Thyroid gland (tissue), 4 donors: ENCODE results near the gene PELI1. TPM values are rescaled to one million over a fixed set of nuclear protein-coding genes. Genes with fewer than 3 reads are reported as not detected.

ENCODE experiments used
- DNase-seq, 2 donors: peaks; one replicate each; pipeline ENCODE4 v3.0.0-alpha.2; 2019
- H3K27ac ChIP-seq, 3 donors: fragments of 200-600 bp; sonication (generic); 1 replicate in 2 of 3; 2 replicates in 1 of 3; pipeline ENCODE4 v1.5.1; 2016 to 2019; ENCODE audit warnings: mild to moderate bottlenecking in 1 of 3, moderate library complexity in 1 of 3
- H3K27me3 ChIP-seq: fragments of 200-600 bp; sonication (generic); one replicate; pipeline ENCODE4 v1.5.1; 2019
- H3K36me3 ChIP-seq, 2 donors: fragments of 200-600 bp; sonication (generic); one replicate each; pipeline ENCODE4 v1.5.1; 2016 to 2019
- H3K4me1 ChIP-seq, 2 donors: fragments of 200-600 bp; sonication (generic); one replicate each; pipeline ENCODE4 v1.5.1; 2017 to 2019
- H3K4me3 ChIP-seq, 3 donors: fragments of 200-600 bp; sonication (generic); replicated peaks in 1 of 3; 1 replicate in 2 of 3; 2 replicates in 1 of 3; pipeline ENCODE4 v1.5.1; 2016; ENCODE audit warnings: mild to moderate bottlenecking in 1 of 3
- H3K9me3 ChIP-seq: fragments of 200-600 bp; sonication (generic); one replicate; pipeline ENCODE4 v1.5.1; 2017
- POLR2A ChIP-seq, 2 donors: fragments of 450-650 bp; IDR thresholded peaks; one replicate each; pipeline ENCODE4 v1.6.1; 2017; ENCODE audit warnings: antibody characterized with exemption in 2 of 2, mild to moderate bottlenecking in 2 of 2, moderate library complexity in 1 of 2
- WGBS, 2 donors: methylation state at CpG; one replicate each; pipeline ENCODE4 v1.1.5; 2017; 5-methylcytosine and 5-hydroxymethylcytosine counted together
- intact Hi-C: fragments of 100-400 bp; cut with DNase I; formaldehyde crosslinking; loops from one replicate; pipeline ENCODE4 v1.15.1; 2023
- total RNA-seq, 4 donors: library from RNA; depleted of rRNA; stranded (reverse); fragments of >200 nt; gene quantifications; one replicate each; pipeline ENCODE4 v1.2.3, GENCODE V29; 2016
- TF ChIP-seq, protein P1 (sequence below), 6 experiments: fragments of 200-600 bp in 3 of 6; fragments of 450-650 bp in 3 of 6; sonication (generic) in 3 of 6; IDR thresholded peaks; one replicate each; pipeline ENCODE4 v1.5.1; 2016 to 2019; ENCODE audit warnings: antibody characterized with exemption in 6 of 6, mild to moderate bottlenecking in 2 of 6, inconsistent platforms in 1 of 6, moderate library complexity in 1 of 6

PELI1 gene
- total RNA-seq, 4 donors from 2014 or later = 5.2 to 17.1 (median 11.4) TPM

DNA sequence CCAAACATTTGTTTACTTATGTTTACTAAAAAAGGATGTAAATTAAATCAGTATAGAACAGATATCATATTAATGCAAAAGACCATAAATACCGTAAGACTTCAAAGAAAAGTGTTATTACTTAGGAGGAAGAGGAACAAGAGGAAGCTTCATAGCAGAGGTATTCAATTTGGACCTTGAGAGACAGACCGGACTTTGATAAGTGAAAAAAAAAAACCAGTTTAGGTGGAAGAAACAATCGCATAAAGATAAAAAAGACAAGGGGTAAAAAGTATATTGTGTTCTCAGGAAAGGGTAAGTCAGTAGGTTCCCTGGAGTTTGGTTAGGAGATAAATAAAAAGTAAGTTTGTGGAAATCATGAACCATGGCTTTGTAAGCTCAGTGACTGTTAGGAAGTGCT lies 17.6 kb downstream of the PELI1 start:
- H3K36me3 ChIP-seq = no peaks in the 10 kb centered on the region
- no peak overlapping the region for H3K27ac ChIP-seq
- intact Hi-C loops = no loop called here
- TF ChIP-seq, protein P1, sequence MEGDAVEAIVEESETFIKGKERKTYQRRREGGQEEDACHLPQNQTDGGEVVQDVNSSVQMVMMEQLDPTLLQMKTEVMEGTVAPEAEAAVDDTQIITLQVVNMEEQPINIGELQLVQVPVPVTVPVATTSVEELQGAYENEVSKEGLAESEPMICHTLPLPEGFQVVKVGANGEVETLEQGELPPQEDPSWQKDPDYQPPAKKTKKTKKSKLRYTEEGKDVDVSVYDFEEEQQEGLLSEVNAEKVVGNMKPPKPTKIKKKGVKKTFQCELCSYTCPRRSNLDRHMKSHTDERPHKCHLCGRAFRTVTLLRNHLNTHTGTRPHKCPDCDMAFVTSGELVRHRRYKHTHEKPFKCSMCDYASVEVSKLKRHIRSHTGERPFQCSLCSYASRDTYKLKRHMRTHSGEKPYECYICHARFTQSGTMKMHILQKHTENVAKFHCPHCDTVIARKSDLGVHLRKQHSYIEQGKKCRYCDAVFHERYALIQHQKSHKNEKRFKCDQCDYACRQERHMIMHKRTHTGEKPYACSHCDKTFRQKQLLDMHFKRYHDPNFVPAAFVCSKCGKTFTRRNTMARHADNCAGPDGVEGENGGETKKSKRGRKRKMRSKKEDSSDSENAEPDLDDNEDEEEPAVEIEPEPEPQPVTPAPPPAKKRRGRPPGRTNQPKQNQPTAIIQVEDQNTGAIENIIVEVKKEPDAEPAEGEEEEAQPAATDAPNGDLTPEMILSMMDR (IDR thresholded peaks at IDR 0.05) = no peak
- no peak for TF ChIP-seq POLR2A (IDR thresholded peaks at IDR 0.05)
- no peaks in the 10 kb centered on the region for H3K27me3 ChIP-seq
- no peaks in the 10 kb centered on the region for H3K9me3 ChIP-seq
- 88 to 90% methylated on average over 3 of the region's 3 CpGs for WGBS, 2 donors
- H3K4me1 ChIP-seq = no peaks in the 10 kb centered on the region
- DNase-seq = no peak
- no peak overlapping the region for H3K4me3 ChIP-seq

DNA sequence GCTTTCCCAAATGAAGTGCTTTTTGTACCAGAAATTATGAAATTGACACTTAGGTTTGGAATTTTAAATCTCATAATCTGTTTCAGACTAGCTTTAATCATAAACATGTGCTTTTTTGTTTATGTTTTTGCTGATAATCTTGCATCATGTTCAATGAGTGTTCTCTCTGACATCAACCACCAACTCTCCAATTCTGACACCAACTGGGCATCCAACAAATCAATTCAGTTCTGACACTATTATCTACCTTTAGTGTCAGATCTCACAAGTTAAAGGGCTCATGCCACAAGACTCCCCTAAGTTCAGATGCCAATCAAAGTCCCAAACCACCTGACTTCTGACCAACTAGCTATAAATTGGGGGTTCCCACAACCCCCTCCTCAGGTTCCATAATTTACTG lies 19.6 kb downstream of the PELI1 start:
- Histone ChIP-seq H3K27ac (no peak overlapping the region), H3K4me1 (no peaks in the 10 kb centered on the region), H3K4me3 (no peak overlapping the region), H3K27me3 (no peaks in the 10 kb centered on the region), H3K36me3 (no peaks in the 10 kb centered on the region), H3K9me3 (no peaks in the 10 kb centered on the region)
- no peak for TF ChIP-seq POLR2A (IDR thresholded peaks at IDR 0.05)
- TF ChIP-seq, protein P1 (IDR thresholded peaks at IDR 0.05) = no peak
- DNase-seq = no peak
- intact Hi-C loops = no loop called here

DNA sequence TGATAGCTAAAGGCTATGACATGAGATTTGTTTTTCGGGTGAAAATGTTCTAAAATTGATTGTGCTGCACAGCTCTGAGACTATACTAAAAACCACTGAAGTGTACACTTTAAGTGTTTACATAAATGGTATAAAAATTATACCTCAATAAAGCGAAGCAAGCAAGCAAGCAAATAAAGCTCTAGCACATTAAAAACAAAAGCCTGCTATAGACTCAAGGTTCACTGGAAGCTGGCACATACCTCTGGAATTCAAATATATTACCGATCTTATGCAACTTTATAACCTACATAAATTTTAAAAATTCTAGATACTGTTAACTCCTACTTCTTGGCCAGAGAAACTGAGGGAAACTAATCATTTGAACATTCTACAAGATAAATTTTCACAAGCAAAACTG lies 20.1 kb downstream of the PELI1 start:
- Histone ChIP-seq H3K4me1 (no peaks in the 10 kb centered on the region), H3K27ac (no peak overlapping the region), H3K4me3 (no peak overlapping the region), H3K36me3 (no peaks in the 10 kb centered on the region), H3K27me3 (no peaks in the 10 kb centered on the region), H3K9me3 (no peaks in the 10 kb centered on the region)
- no peak for DNase-seq
- intact Hi-C loops = no loop called here
- 89 to 96% methylated on average over 3 of the region's 3 CpGs for WGBS, 2 donors
- TF ChIP-seq, protein P1 (IDR thresholded peaks at IDR 0.05) = no peak
- no peak for TF ChIP-seq POLR2A (IDR thresholded peaks at IDR 0.05)

DNA sequence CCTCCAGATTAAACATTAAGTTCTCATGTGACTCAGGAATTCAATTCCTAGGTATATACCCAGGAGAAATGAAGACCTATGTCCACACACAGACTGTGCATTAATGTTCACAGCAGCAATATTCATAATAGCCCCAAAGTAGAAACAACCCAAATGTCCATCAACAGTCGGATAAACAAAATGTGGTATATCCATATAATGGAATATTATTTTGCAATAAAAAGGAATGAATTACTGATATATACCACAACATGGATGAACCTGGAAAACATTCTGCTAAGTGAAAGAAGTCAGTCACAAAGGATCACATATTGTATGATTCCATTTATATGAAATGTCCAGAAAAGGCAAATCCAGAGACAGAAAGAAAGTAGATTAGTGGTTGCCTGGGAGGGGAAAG lies 20.5 kb downstream of the PELI1 start:
- no peaks in the 10 kb centered on the region for H3K27me3 ChIP-seq
- TF ChIP-seq, protein P1 (IDR thresholded peaks at IDR 0.05) = no peak
- TF ChIP-seq POLR2A (IDR thresholded peaks at IDR 0.05) = no peak
- no peak overlapping the region for H3K4me3 ChIP-seq
- DNase-seq = no peak
- no peaks in the 10 kb centered on the region for H3K4me1 ChIP-seq
- no peak overlapping the region for H3K27ac ChIP-seq
- no peaks in the 10 kb centered on the region for H3K36me3 ChIP-seq
- 87 to 94% methylated on average over 1 of the region's 1 CpG for WGBS, 2 donors
- no peaks in the 10 kb centered on the region for H3K9me3 ChIP-seq
- intact Hi-C loops = no loop called here

DNA sequence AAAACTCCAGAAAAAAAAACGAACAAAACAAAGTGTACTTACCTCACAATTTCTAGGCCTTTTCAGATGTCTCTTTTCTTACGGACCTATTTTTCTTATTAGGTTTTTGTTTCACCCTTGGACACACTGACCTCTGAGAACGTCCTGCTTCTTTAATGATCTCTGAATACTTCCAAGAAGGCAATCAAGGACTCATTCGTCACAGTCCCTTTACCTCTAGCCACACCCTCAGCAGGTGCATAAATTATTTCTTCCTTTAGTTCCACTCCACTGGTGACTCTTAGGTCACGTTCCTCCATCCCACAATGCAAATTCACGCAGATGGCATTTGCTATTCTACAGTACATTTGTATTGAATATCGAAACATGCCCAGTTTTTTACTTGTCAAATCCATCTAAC lies 21.9 kb downstream of the PELI1 start:
- Histone ChIP-seq H3K27ac (no peak overlapping the region), H3K9me3 (no peaks in the 10 kb centered on the region), H3K4me3 (no peak overlapping the region), H3K36me3 (no peaks in the 10 kb centered on the region), H3K4me1 (no peaks in the 10 kb centered on the region), H3K27me3 (no peaks in the 10 kb centered on the region)
- intact Hi-C loops = no loop called here
- TF ChIP-seq, protein P1 (IDR thresholded peaks at IDR 0.05) = no peak
- no peak for TF ChIP-seq POLR2A (IDR thresholded peaks at IDR 0.05)
- DNase-seq = no peak
- WGBS, 2 donors = 72 to 76% methylated on average over 7 of the region's 7 CpGs
